ENCODE results near the gene RASL10B. TPM values are rescaled to one million over a fixed set of nuclear protein-coding genes. Genes with fewer than 3 reads are reported as not detected.

The RASL10B gene
- total and polyA plus RNA-seq, 10 of the 15 experiments (the other 5 are each of a cell fraction or from before 2014, with no cell fraction given), result not detected

- Histone ChIP-seq H3K9ac (ENCODE audit: control insufficient read depth, insufficient read depth, low read length) (no peak overlapping the region), H3K27me3 (replicated peaks in 1 of 2; ENCODE audit: control insufficient read depth in 2 of 2, insufficient read depth in 2 of 2, low read length in 1 of 2) (no peaks in the 10 kb centered on the region; a peak in 1 of 4 replicates), H4K20me1 (ENCODE audit: control insufficient read depth, insufficient read depth) (no peaks in the 10 kb centered on the region), H2AFZ (ENCODE audit: control insufficient read depth, low read depth, low read length) (no peak overlapping the region), H3K27ac (ENCODE audit: control insufficient read depth, insufficient read depth) (no peak overlapping the region), H3K4me3 (no peak overlapping the region), H3K36me3 (ENCODE audit: control insufficient read depth in 2 of 2, insufficient read depth in 2 of 2, low read length in 1 of 2) (no peaks in the 10 kb centered on the region; a peak in 1 of 4 replicates), H3K9me3 (replicated peaks; ENCODE audit: control insufficient read depth, insufficient read depth, low read length) (no peaks in the 10 kb centered on the region), H3K4me1 (ENCODE audit: control insufficient read depth, insufficient read depth, low read length) (no peaks in the 10 kb centered on the region), H3K4me2 (ENCODE audit: control insufficient read depth, insufficient read depth) (no peak overlapping the region), H3K79me2 (ENCODE audit: control insufficient read depth, insufficient read depth, low read length) (no peaks in the 10 kb centered on the region)
- no TSS peak for BruUV-seq (replicated peaks)
- ChIA-PET SMC1A (ENCODE audit: uncharacterized antibody, unreplicated experiment) (no interaction called here), POLR2A (no interaction called here), RAD21 (ENCODE audit: unreplicated experiment) (no interaction called here), CTCF (interaction anchor here (1.0 kb wide), 1 partner anchor 31 kb away, joined by 3 read pairs; no protein-coding TSS in a partner anchor)
- intact Hi-C loops (cut with micrococcal nuclease; ENCODE audit: unreplicated experiment) (no loop called here), in situ Hi-C loops (cut with MboI) (no loop called here)
- no peak for ATAC-seq
- TF ChIP-seq GABPA (IDR thresholded peaks at IDR 0.05; ENCODE audit: low read depth) (no peak), CEBPZ (IDR thresholded peaks at IDR 0.05; ENCODE audit: low read depth, low read length) (no peak), E2F4 (IDR thresholded peaks at IDR 0.05; ENCODE audit: low read depth, low read length) (no peak)
- DNase-seq (ENCODE audit: low read depth, low spot score), result no peak
- WGBS (ENCODE audit: insufficient coverage, insufficient replicate concordance, low lambda C conversion rate, missing lambda C conversion rate), result 63% methylated on average over 6 of the region's 6 CpGs
- FAIRE-seq, result no peak
Measured at GRCh38 chr17:35733366-35733765, 1.9 kb downstream of the RASL10B start.

Measured in GM12878 (cell line).